Endothelial cell of umbilical vein (primary cell): ENCODE results near the gene PMIS2. TPM values are rescaled to one million over a fixed set of nuclear protein-coding genes. Genes with fewer than 3 reads are reported as not detected.

Source experiments
- BruUV-seq: library from RNA; stranded (reverse); fragments of 400-500 nt; replicated peaks from 2 replicates; lab custom pipeline; 2021; lab: Mats Ljungman, UMichigan
- CTCF ChIA-PET: fragments of 300-600, 350-600 bp; sonication (Branson Sonifier 250); formaldehyde crosslinking; loops from one replicate; lab custom pipeline; 2021; ENCODE audit warnings: antibody characterized with exemption, inconsistent platforms; lab: Charles Lee
- POLR2A ChIA-PET: fragments of 300-600, 350-600 bp; sonication (Branson Sonifier 250); formaldehyde crosslinking; loops from one replicate; lab custom pipeline; 2021; ENCODE audit warnings: antibody characterized with exemption, inconsistent platforms; lab: Charles Lee
- DNase-seq: peaks from one replicate; pipeline ENCODE4 v3.0.0-alpha.2; 2011; ENCODE audit warnings: low read depth, low spot score
- FAIRE-seq: peaks from 2 replicates; lab custom pipeline; 2011; peaks lifted over from hg19 to GRCh38; lab: Jason Lieb, UNC
- H2AFZ ChIP-seq: 2 replicates; pipeline ENCODE4 v1.6.0; 2012; ENCODE audit warnings: low read depth, low read length, control low read depth, inconsistent platforms
- H3K27ac ChIP-seq: 2 replicates; pipeline ENCODE4 v1.5.1; 2011; ENCODE audit warnings: low read depth, mild to moderate bottlenecking, control low read depth, low read length, moderate library complexity; ENCODE audit not compliant: insufficient read depth
- H3K27me3 ChIP-seq, 2 experiments: 2 replicates each; pipeline versions ENCODE4 v1.6.0 to v1.6.1; 2011; ENCODE audit warnings: low read length in 2 of 2, mixed read lengths in 1 of 2; ENCODE audit not compliant: control insufficient read depth in 2 of 2, insufficient read depth in 2 of 2
- H3K36me3 ChIP-seq, 2 experiments: 2 replicates in 1 of 2; 3 replicates in 1 of 2; pipeline ENCODE4 v1.5.1; 2011; ENCODE audit warnings: low read length in 2 of 2, mild to moderate bottlenecking in 1 of 2, moderate library complexity in 1 of 2; ENCODE audit not compliant: control insufficient read depth in 2 of 2, insufficient read depth in 2 of 2; ENCODE audit errors: extremely low read depth in 1 of 2
- H3K4me1 ChIP-seq: 3 replicates; pipeline ENCODE4 v1.5.1; 2011; ENCODE audit warnings: mild to moderate bottlenecking, low read length; ENCODE audit not compliant: control insufficient read depth, insufficient read depth; ENCODE audit errors: extremely low read depth
- H3K4me2 ChIP-seq: 2 replicates; pipeline ENCODE4 v1.6.1; 2011; ENCODE audit warnings: low read length, control low read depth, mixed read lengths; ENCODE audit not compliant: insufficient read depth
- H3K4me3 ChIP-seq, 3 experiments: fragments of 200-600 bp in 1 of 3; sonication (generic), shearing (Covaris generic) in 1 of 3; replicated peaks in 1 of 3; 2 replicates each; pipeline ENCODE4 v1.5.1; 2011 to 2016; ENCODE audit warnings: control low read depth in 3 of 3, low read length in 3 of 3, mild to moderate bottlenecking in 2 of 3, inconsistent platforms in 1 of 3, low read depth in 1 of 3, moderate library complexity in 1 of 3; ENCODE audit not compliant: insufficient read depth in 1 of 3
- H3K79me2 ChIP-seq: 2 replicates; pipeline ENCODE4 v1.6.0; 2012; ENCODE audit warnings: low read length, inconsistent platforms; ENCODE audit not compliant: control insufficient read depth, insufficient read depth
- H3K9ac ChIP-seq: replicated peaks from 2 replicates; pipeline ENCODE3; 2011; ENCODE audit warnings: low read length, control low read depth; ENCODE audit not compliant: insufficient read depth; ENCODE audit errors: extremely low read depth
- H3K9me1 ChIP-seq: replicated peaks from 3 replicates; pipeline ENCODE4 v1.6.0; 2011; ENCODE audit warnings: mild to moderate bottlenecking, low read length; ENCODE audit not compliant: control insufficient read depth, insufficient read depth; ENCODE audit errors: extremely low read depth
- H3K9me3 ChIP-seq: replicated peaks from 2 replicates; pipeline ENCODE4 v1.5.1; 2012; ENCODE audit warnings: low read length, inconsistent platforms; ENCODE audit not compliant: control insufficient read depth, insufficient read depth
- H4K20me1 ChIP-seq: replicated peaks from 2 replicates; pipeline ENCODE3; 2011; ENCODE audit warnings: mild to moderate bottlenecking, low read length; ENCODE audit not compliant: control insufficient read depth, insufficient read depth; ENCODE audit errors: extremely low read depth
- CTCF ChIP-seq, 2 donors: IDR thresholded peaks; 1 replicate in 1 of 2; 2 replicates in 1 of 2; pipeline ENCODE4 v1.5.1; 2011; ENCODE audit warnings: low read length in 2 of 2, mild to moderate bottlenecking in 2 of 2, moderate library complexity in 2 of 2, control low read depth in 1 of 2, inconsistent platforms in 1 of 2, low read depth in 1 of 2; ENCODE audit not compliant: insufficient read depth in 1 of 2; ENCODE audit errors: extremely low read depth in 1 of 2
- EZH2 ChIP-seq: IDR thresholded peaks from 2 replicates; pipeline ENCODE4 v1.6.1; 2012; ENCODE audit warnings: borderline replicate concordance, low read depth, mild to moderate bottlenecking, moderate library complexity, low read length, inconsistent platforms; ENCODE audit not compliant: severe bottlenecking
- FOS ChIP-seq: IDR thresholded peaks from 2 replicates; pipeline ENCODE4 v1.6.1; 2011; ENCODE audit warnings: mild to moderate bottlenecking, low read length, moderate library complexity, borderline replicate concordance; ENCODE audit not compliant: insufficient read depth
- GATA2 ChIP-seq: IDR thresholded peaks from 2 replicates; pipeline ENCODE4 v1.7.0; 2011; ENCODE audit warnings: low read depth, mild to moderate bottlenecking, moderate library complexity, mixed read lengths, low read length; ENCODE audit not compliant: insufficient read length, insufficient read depth
- JUN ChIP-seq: IDR thresholded peaks from 2 replicates; pipeline ENCODE4 v1.6.1; 2011; ENCODE audit warnings: borderline replicate concordance, low read depth; ENCODE audit not compliant: insufficient read length, insufficient read depth
- MAX ChIP-seq: IDR thresholded peaks from 2 replicates; pipeline ENCODE4 v1.6.1; 2011; ENCODE audit not compliant: insufficient read depth, insufficient read length
- MYC ChIP-seq: IDR thresholded peaks from one replicate; pipeline ENCODE4 v1.6.1; 2011; ENCODE audit warnings: mild to moderate bottlenecking, low read depth, low read length
- POLR2A ChIP-seq: IDR thresholded peaks from 2 replicates; pipeline ENCODE4 v1.6.1; 2012; ENCODE audit warnings: low read depth, mild to moderate bottlenecking, control low read depth, low read length
- POLR2AphosphoS5 ChIP-seq: IDR thresholded peaks from 2 replicates; pipeline ENCODE4 v1.6.1; 2012; ENCODE audit warnings: low read depth, mild to moderate bottlenecking, control low read depth, low read length, moderate library complexity; ENCODE audit not compliant: insufficient read depth
- dilution Hi-C: fragments of 300-500 bp; cut with MboI; formaldehyde crosslinking; loops from one replicate; pipeline ENCODE4 v1.15.0; 2019; ENCODE audit warnings: low sequenced_read_pairs; ENCODE audit not compliant: extremely low pct_ligation_motif_present
- intact Hi-C: fragments of 100-400 bp; cut with micrococcal nuclease; formaldehyde crosslinking; loops from one replicate; pipeline ENCODE4 v1.10.0; 2022
- polyA plus RNA-seq, 4 experiments: library from polyadenylated mRNA; depleted of rRNA in 3 of 4; stranded (reverse) in 3 of 4; unstranded in 1 of 4; fragments of >200 nt; gene quantifications; 2 replicates each; pipeline versions ENCODE4 v1.2.1 to v1.2.3, GENCODE V29; 2011 to 2012; ENCODE audit warnings: missing spikeins in 1 of 4
- total RNA-seq: library from RNA; stranded (reverse); gene quantifications from 2 replicates; pipeline ENCODE4 v1.2.3, GENCODE V29; 2021

The PMIS2 gene
- total and polyA plus RNA-seq, 2 donors (not counting 3 experiments of a cell fraction or from before 2014, with no cell fraction given) = not detected

- TF ChIP-seq JUN = no peak
- TF ChIP-seq FOS = no peak
- no peak for TF ChIP-seq MAX
- Histone ChIP-seq H3K79me2 (no peaks in the 10 kb centered on the region), H3K9me3 (no peaks in the 10 kb centered on the region), H3K4me2 (no peak within 1 kb of the TSS), H3K36me3 (no peaks in the 10 kb centered on the region), H4K20me1 (no peaks in the 10 kb centered on the region), H3K4me1 (no peaks in the 10 kb centered on the region), H3K9ac (no peak within 1 kb of the TSS), H3K9me1 (no peaks in the 10 kb centered on the region), H3K4me3 (no peak within 1 kb of the TSS), H2AFZ (no peak within 1 kb of the TSS), H3K27me3 (peaks cover 0 to 4% of the 10 kb centered on the region in 2 experiments), H3K27ac (no peak within 1 kb of the TSS)
- ChIA-PET CTCF (interaction anchor here (1.5 kb wide), 1 partner anchor 15 kb away, joined by 6 read pairs; no protein-coding TSS in a partner anchor), POLR2A (no interaction called here)
- intact Hi-C loops (no loop called here), dilution Hi-C loops (no loop called here)
- BruUV-seq = no TSS peak
- DNase-seq (no peak), FAIRE-seq (no peak)
These were observed 22.7 kb upstream of the PMIS2 start, which contains the start of gene ATP4A for GRCh38 chr19:35563207-35563829. ATP4A (minus strand) TSS chr19:35563658; CDS start chr19:35563629, 29 bp downstream.

- H3K4me3 ChIP-seq = no peak overlapping the region
- no peak overlapping the region for H2AFZ ChIP-seq
- POLR2A ChIA-PET = no interaction called here
- dilution Hi-C loops (no loop called here), intact Hi-C loops (no loop called here)
- no peak overlapping the region for H3K4me2 ChIP-seq
- H3K27ac ChIP-seq = no peak overlapping the region
- no peaks in the 10 kb centered on the region for H3K4me1 ChIP-seq
- H3K9me3 ChIP-seq = no peaks in the 10 kb centered on the region
- no peaks in the 10 kb centered on the region for H3K36me3 ChIP-seq
- no peaks in the 10 kb centered on the region for H3K9me1 ChIP-seq
- BruUV-seq = no TSS peak
- H3K79me2 ChIP-seq = no peaks in the 10 kb centered on the region
- no peaks in the 10 kb centered on the region for H4K20me1 ChIP-seq
- no peak for DNase-seq
- no peak for FAIRE-seq
- CTCF ChIA-PET = no interaction called here
- H3K9ac ChIP-seq = no peak overlapping the region
- H3K27me3 ChIP-seq = no peaks in the 10 kb centered on the region
- no peak for TF ChIP-seq JUN
- no peak for TF ChIP-seq FOS
- TF ChIP-seq POLR2AphosphoS5 = no peak
- no peak for TF ChIP-seq MYC
- TF ChIP-seq CTCF (IDR thresholded peaks at IDR 0.05; ENCODE audit: extremely low read depth in 1 of 2, insufficient read depth in 1 of 2, low read depth in 1 of 2, low read length in 2 of 2) = no peak
- TF ChIP-seq EZH2 = no peak
- no peak for TF ChIP-seq GATA2
- no peak for TF ChIP-seq MAX
- no peak for TF ChIP-seq POLR2A
These were observed 20.7 kb upstream of the PMIS2 start for GRCh38 chr19:35565016-35565856.
